Measurements from ENCODE around the gene PGBD4. TPM values are rescaled to one million over a fixed set of nuclear protein-coding genes. Genes with fewer than 3 reads are reported as not detected.
A peak's percentile ranks its signal among the peaks of the same experiment; 100 is the strongest.

Gene PGBD4
- total and polyA plus RNA-seq, 2 experiments from 2014 or later, result 0.37 to 1.7 TPM

- Histone ChIP-seq H3K27me3 (no peaks in the 10 kb centered on the region), H3K4me3 (no peak overlapping the region), H3K4me1 (ENCODE audit: low read depth) (no peaks in the 10 kb centered on the region), H3K36me3 (no peaks in the 10 kb centered on the region), H3K9me3 (ENCODE audit: low read depth) (no peaks in the 10 kb centered on the region), H3K27ac (no peak overlapping the region)
- TF ChIP-seq CTCF (IDR thresholded peaks at IDR 0.05; ENCODE audit: low read depth, low read length), result no peak
- no peak for DNase-seq (ENCODE audit: low read depth in 1 of 2, low spot score in 1 of 2)
Measured at GRCh38 chr15:34124651-34125050, 22.8 kb downstream of the PGBD4 start.

GRCh38 chr15:34125945-34126344 lies 24.1 kb downstream of the PGBD4 start:
- Histone ChIP-seq H3K4me3 (no peak overlapping the region), H3K27ac (no peak overlapping the region), H3K4me1 (ENCODE audit: low read depth) (no peaks in the 10 kb centered on the region), H3K27me3 (no peaks in the 10 kb centered on the region), H3K36me3 (no peaks in the 10 kb centered on the region), H3K9me3 (ENCODE audit: low read depth) (no peaks in the 10 kb centered on the region)
- no peak for DNase-seq (ENCODE audit: low read depth in 1 of 2, low spot score in 1 of 2)
- TF ChIP-seq CTCF (IDR thresholded peaks at IDR 0.05; ENCODE audit: low read depth, low read length), result no peak

GRCh38 chr15:34126522-34126921 lies 24.6 kb downstream of the PGBD4 start:
- Histone ChIP-seq H3K4me3 (no peak overlapping the region), H3K27ac (no peak overlapping the region), H3K9me3 (ENCODE audit: low read depth) (no peaks in the 10 kb centered on the region), H3K36me3 (no peaks in the 10 kb centered on the region), H3K4me1 (ENCODE audit: low read depth) (no peaks in the 10 kb centered on the region), H3K27me3 (no peaks in the 10 kb centered on the region)
- peak in 1 of 2 donors; percentile 5 for DNase-seq (ENCODE audit: low read depth in 1 of 2, low spot score in 1 of 2)
- TF ChIP-seq CTCF (IDR thresholded peaks at IDR 0.05; ENCODE audit: low read depth, low read length), result no peak

GRCh38 chr15:34128898-34129297 lies 27.0 kb downstream of the PGBD4 start:
- H3K4me1 ChIP-seq (ENCODE audit: low read depth), result no peaks in the 10 kb centered on the region
- DNase-seq (ENCODE audit: low read depth in 1 of 2, low spot score in 1 of 2), result no peak
- no peak for TF ChIP-seq CTCF (IDR thresholded peaks at IDR 0.05; ENCODE audit: low read depth, low read length)
- no peaks in the 10 kb centered on the region for H3K27me3 ChIP-seq
- H3K36me3 ChIP-seq, result no peaks in the 10 kb centered on the region
- no peaks in the 10 kb centered on the region for H3K9me3 ChIP-seq (ENCODE audit: low read depth)
- H3K27ac ChIP-seq, result no peak overlapping the region
- H3K4me3 ChIP-seq, result no peak overlapping the region

- DNase-seq (ENCODE audit: low read depth in 1 of 2, low spot score in 1 of 2), result no peak
Measured at GRCh38 chr15:34132881-34133280, 31.0 kb downstream of the PGBD4 start.

More at GRCh38 chr15:34132881-34133280, 31.0 kb downstream of the PGBD4 start:
- Histone ChIP-seq H3K27ac (no peak overlapping the region), H3K36me3 (no peaks in the 10 kb centered on the region), H3K4me1 (ENCODE audit: low read depth) (no peaks in the 10 kb centered on the region), H3K9me3 (ENCODE audit: low read depth) (no peaks in the 10 kb centered on the region), H3K4me3 (no peak overlapping the region), H3K27me3 (no peaks in the 10 kb centered on the region)
- no peak for TF ChIP-seq CTCF (IDR thresholded peaks at IDR 0.05; ENCODE audit: low read depth, low read length)

Data from cardiac muscle cell (in vitro differentiated cells and primary cell).